ENCODE data around the gene GUK1.

- no peak for TF ChIP-seq POLR2A (IDR thresholded peaks at IDR 0.05; ENCODE audit: low read depth)
- TF ChIP-seq, protein P1, sequence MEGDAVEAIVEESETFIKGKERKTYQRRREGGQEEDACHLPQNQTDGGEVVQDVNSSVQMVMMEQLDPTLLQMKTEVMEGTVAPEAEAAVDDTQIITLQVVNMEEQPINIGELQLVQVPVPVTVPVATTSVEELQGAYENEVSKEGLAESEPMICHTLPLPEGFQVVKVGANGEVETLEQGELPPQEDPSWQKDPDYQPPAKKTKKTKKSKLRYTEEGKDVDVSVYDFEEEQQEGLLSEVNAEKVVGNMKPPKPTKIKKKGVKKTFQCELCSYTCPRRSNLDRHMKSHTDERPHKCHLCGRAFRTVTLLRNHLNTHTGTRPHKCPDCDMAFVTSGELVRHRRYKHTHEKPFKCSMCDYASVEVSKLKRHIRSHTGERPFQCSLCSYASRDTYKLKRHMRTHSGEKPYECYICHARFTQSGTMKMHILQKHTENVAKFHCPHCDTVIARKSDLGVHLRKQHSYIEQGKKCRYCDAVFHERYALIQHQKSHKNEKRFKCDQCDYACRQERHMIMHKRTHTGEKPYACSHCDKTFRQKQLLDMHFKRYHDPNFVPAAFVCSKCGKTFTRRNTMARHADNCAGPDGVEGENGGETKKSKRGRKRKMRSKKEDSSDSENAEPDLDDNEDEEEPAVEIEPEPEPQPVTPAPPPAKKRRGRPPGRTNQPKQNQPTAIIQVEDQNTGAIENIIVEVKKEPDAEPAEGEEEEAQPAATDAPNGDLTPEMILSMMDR (IDR thresholded peaks at IDR 0.05), result no peak
These were observed 19.1 kb upstream of the GUK1 start for GRCh38 chr1:228120857-228121489.

All from esophagus muscularis mucosa (tissue), 3 donors.